Glutamatergic neuron (in vitro differentiated cells): ENCODE data around the gene MRM3. TPM values are rescaled to one million over a fixed set of nuclear protein-coding genes. Genes with fewer than 3 reads are reported as not detected.
A peak's percentile ranks its signal among the peaks of the same experiment; 100 is the strongest.
"Not testable (repeated sequence)": the region's sequence is repeated elsewhere in the genome, so short reads cannot be mapped to it uniquely, and the experiment has no call there.

Experiments used
- DNase-seq: peaks from one replicate; pipeline ENCODE4 v3.0.0; 2022
- H3K27ac Mint-ChIP-seq: one replicate; pipeline ENCODE4 v1.8.0; 2020; ENCODE audit warnings: mild to moderate bottlenecking, mixed read lengths, inconsistent platforms; ENCODE audit not compliant: unreplicated experiment
- H3K27me3 Mint-ChIP-seq: one replicate; pipeline ENCODE4 v1.8.0; 2020; ENCODE audit warnings: mild to moderate bottlenecking, moderate library complexity, mixed read lengths, inconsistent platforms; ENCODE audit not compliant: unreplicated experiment
- H3K36me3 Mint-ChIP-seq: one replicate; pipeline ENCODE4 v1.8.0; 2020; ENCODE audit warnings: mild to moderate bottlenecking, mixed read lengths, inconsistent platforms; ENCODE audit not compliant: unreplicated experiment
- H3K4me1 Mint-ChIP-seq: one replicate; pipeline ENCODE4 v1.8.0; 2020; ENCODE audit warnings: mild to moderate bottlenecking, low read depth, mixed read lengths, inconsistent platforms; ENCODE audit not compliant: unreplicated experiment
- H3K4me3 Mint-ChIP-seq: one replicate; pipeline ENCODE4 v1.8.0; 2020; ENCODE audit warnings: mild to moderate bottlenecking, mixed read lengths, inconsistent platforms; ENCODE audit not compliant: unreplicated experiment
- H3K9me3 Mint-ChIP-seq: one replicate; pipeline ENCODE4 v1.8.0; 2020; ENCODE audit warnings: mild to moderate bottlenecking, moderate library complexity, mixed read lengths, inconsistent platforms; ENCODE audit not compliant: unreplicated experiment
- total RNA-seq: library from RNA; stranded (reverse); fragmentation: NEBNext Ultra II Directional; extraction: Animal tissue kit (Norgen Biotek cat#: 25700); gene quantifications from one replicate; pipeline ENCODE4 v1.2.1, GENCODE V29; 2021; ENCODE audit not compliant: unreplicated experiment
- TF ChIP-seq, protein P1 (sequence below): fragments of 200-600 bp; sonication (generic); IDR thresholded peaks from one replicate; pipeline ENCODE4 v1.5.0; 2021; ENCODE audit not compliant: partially characterized antibody, unreplicated experiment

MRM3 gene
- total RNA-seq, 1 donor from 2014 or later: 11.8 TPM

DNA sequence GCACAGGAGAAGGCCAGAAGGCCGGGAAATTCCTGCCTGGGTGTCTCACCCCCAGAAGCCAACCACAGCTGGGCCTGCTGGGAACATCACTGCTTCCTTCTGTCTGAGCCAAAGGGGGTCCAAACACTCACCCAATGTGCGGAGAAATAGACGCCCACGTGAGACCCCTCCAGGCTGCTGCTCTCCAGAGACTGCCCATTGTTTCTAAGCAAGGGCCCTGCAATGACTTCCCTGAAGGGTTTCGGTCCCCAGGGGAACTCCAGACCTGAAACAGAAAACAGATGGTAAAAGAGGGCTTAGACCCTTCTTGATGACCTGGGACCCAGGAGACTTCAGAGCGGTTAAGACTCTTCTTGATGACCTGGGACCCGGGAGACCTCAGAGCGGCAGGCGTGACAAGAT, 41.3 kb downstream of the MRM3 start:
- Mint-ChIP-seq H3K9me3 (peaks cover 20% of the 10 kb centered on the region), H3K27me3 (peaks cover 14% of the 10 kb centered on the region), H3K27ac (peak overlapping the region; percentile 57), H3K4me3 (peak overlapping the region; percentile 72), H3K36me3 (peaks cover 5% of the 10 kb centered on the region), H3K4me1 (peaks cover 26% of the 10 kb centered on the region)
- TF ChIP-seq, protein P1, sequence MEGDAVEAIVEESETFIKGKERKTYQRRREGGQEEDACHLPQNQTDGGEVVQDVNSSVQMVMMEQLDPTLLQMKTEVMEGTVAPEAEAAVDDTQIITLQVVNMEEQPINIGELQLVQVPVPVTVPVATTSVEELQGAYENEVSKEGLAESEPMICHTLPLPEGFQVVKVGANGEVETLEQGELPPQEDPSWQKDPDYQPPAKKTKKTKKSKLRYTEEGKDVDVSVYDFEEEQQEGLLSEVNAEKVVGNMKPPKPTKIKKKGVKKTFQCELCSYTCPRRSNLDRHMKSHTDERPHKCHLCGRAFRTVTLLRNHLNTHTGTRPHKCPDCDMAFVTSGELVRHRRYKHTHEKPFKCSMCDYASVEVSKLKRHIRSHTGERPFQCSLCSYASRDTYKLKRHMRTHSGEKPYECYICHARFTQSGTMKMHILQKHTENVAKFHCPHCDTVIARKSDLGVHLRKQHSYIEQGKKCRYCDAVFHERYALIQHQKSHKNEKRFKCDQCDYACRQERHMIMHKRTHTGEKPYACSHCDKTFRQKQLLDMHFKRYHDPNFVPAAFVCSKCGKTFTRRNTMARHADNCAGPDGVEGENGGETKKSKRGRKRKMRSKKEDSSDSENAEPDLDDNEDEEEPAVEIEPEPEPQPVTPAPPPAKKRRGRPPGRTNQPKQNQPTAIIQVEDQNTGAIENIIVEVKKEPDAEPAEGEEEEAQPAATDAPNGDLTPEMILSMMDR: no peak
- DNase-seq: no peak

DNA sequence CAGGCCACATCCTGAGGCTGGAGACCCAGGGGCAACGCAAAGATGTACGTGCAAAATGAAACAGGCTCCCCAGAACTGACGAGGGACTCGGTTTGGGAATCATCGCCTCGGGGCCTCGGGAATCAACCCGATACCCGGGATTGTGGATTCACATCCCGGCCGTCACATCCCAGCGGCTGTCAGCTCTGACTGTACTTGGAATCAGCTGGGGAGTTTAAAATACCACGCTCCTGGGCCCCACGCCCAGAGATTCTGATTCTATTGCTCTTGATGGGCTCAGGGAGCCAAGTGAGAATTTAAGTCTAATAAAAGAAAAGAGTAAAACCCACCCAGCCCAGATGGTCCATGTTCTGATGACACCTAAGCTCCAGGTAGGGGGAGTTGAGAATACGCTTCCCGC, 42.2 kb downstream of the MRM3 start:
- H3K4me3 Mint-ChIP-seq: peak overlapping the region; percentile 25
- peak overlapping the region; percentile 28 for H3K27ac Mint-ChIP-seq
- peaks cover 20% of the 10 kb centered on the region for H3K9me3 Mint-ChIP-seq
- H3K36me3 Mint-ChIP-seq: peaks cover 5% of the 10 kb centered on the region
- TF ChIP-seq, protein P1: no peak
- no peak for DNase-seq
- peaks cover 14% of the 10 kb centered on the region for H3K27me3 Mint-ChIP-seq
- H3K4me1 Mint-ChIP-seq: peaks cover 26% of the 10 kb centered on the region

DNA sequence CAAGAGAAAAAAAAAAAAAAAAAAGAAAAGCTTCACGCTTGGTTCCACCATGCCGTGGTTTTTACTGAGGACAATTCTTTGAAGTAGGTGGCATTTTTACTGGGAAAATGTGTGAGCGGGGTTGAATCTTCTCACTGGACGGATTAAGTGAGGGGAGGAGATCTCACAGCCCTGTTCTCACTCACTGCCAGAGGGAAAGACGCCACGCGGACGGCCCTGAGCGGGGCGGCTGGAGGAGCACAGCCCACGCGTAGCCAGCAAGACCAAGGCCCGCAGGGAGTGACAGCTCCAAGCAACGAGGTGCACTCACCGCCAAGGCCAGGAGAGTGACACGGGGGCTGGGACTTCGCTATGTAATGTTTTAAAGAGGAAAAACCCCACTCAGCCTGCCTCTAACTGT, 43.1 kb downstream of the MRM3 start:
- peak overlapping the region; percentile 55 for H3K4me3 Mint-ChIP-seq
- no peak for DNase-seq
- peaks cover 14% of the 10 kb centered on the region for H3K27me3 Mint-ChIP-seq
- no peaks in the 10 kb centered on the region for H3K36me3 Mint-ChIP-seq
- TF ChIP-seq, protein P1: no peak
- H3K27ac Mint-ChIP-seq: peak overlapping the region; percentile 72
- H3K4me1 Mint-ChIP-seq: peaks cover 25% of the 10 kb centered on the region
- H3K9me3 Mint-ChIP-seq: peaks cover 19% of the 10 kb centered on the region

DNA sequence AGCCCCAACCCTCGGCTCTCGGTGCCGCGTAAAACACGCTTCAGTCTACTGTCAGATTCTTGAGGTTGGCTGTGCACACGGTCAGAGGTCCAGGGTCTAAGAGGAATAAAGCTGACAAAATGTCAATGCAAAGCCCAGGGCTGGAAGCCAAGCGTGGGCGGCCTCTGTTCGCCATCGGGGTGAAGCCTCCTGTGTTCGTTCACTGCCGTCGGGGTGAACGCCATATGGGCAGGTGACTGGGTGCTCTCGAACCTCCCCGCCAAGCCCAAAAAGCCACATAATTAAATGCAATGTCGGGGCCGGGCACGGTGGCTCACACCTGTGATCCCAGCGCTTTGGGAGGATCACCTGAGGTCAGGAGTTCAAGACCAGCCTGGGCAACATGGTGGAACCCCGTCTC, 44.6 kb downstream of the MRM3 start:
- TF ChIP-seq, protein P1: no peak
- H3K4me1 Mint-ChIP-seq: peaks cover 27% of the 10 kb centered on the region
- no peak for DNase-seq
- H3K9me3 Mint-ChIP-seq: peaks cover 23% of the 10 kb centered on the region
- peak overlapping the region; percentile 96 for H3K27ac Mint-ChIP-seq
- H3K27me3 Mint-ChIP-seq: peaks cover 12% of the 10 kb centered on the region
- H3K4me3 Mint-ChIP-seq: peak overlapping the region; percentile 75
- H3K36me3 Mint-ChIP-seq: no peaks in the 10 kb centered on the region

DNA sequence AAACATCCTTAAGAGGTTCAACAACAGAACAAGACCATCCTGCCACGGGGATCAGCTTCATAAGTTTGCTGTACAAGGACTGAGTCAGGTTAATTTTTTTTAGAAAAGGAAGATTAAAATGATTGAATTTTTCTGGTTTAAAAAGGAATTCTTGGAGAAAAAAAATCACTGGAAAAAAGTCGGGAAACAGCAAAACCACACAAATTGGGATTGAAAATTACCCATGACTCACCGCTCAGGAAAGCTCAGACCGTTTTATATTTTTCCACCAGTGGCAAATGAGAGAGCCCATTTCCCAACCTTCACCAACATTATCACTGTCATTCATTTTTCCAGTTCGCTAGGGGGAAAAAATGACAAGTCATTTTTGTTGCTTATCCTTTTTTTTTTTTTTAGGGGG, 46.6 kb downstream of the MRM3 start:
- Mint-ChIP-seq H3K9me3 (peaks cover 23% of the 10 kb centered on the region), H3K27me3 (peaks cover 9% of the 10 kb centered on the region), H3K36me3 (peaks cover 9% of the 10 kb centered on the region), H3K4me1 (peaks cover 24% of the 10 kb centered on the region), H3K4me3 (no peak overlapping the region), H3K27ac (peak overlapping the region; percentile 17)
- no peak for DNase-seq
- TF ChIP-seq, protein P1: no peak

DNA sequence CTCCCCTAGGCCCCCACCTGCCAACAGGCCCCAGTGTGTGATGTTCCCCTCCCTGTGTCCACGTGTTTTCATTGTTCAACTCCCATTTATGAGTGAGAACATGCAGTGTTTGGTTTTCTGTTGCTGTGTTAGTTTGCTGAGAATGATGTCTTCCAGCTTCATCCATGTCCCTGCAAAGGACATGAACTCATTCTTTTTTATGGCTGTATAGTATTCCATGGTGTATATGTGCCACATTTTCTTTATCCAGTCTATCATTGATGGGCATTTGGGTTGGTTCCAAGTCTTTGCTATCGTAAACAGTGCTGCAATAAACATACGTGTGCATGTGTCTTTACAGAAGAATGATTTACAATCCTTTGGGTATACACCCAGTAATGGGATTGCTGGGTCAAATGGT, 47.5 kb downstream of the MRM3 start:
- Mint-ChIP-seq H3K27ac (peak overlapping the region; percentile 38), H3K9me3 (peaks cover 25% of the 10 kb centered on the region), H3K4me1 (peaks cover 21% of the 10 kb centered on the region)
- DNase-seq, H3K4me3 Mint-ChIP-seq, H3K27me3 Mint-ChIP-seq, H3K36me3 Mint-ChIP-seq: not testable (repeated sequence)
